H9 (cell line): ENCODE measurements around the gene ITGA11. TPM values are rescaled to one million over a fixed set of nuclear protein-coding genes. Genes with fewer than 3 reads are reported as not detected.

Source experiments
- DNase-seq: peaks from one replicate; pipeline ENCODE4 v3.0.0-alpha.2; 2017
- H2AFZ ChIP-seq: one replicate; pipeline ENCODE4 v1.6.1; 2013; ENCODE audit warnings: mild to moderate bottlenecking, low read length, control low read depth, moderate library complexity
- H2AK5ac ChIP-seq: 2 replicates; pipeline ENCODE4 v1.6.1; 2013; ENCODE audit warnings: low read length, control low read depth, mixed read lengths; ENCODE audit not compliant: insufficient read length
- H2BK120ac ChIP-seq: one replicate; pipeline ENCODE4 v1.6.1; 2013; ENCODE audit warnings: low read depth, mild to moderate bottlenecking, low read length, control low read depth, inconsistent platforms; ENCODE audit not compliant: poor library complexity, severe bottlenecking
- H2BK12ac ChIP-seq: 2 replicates; pipeline ENCODE4 v1.6.1; 2013; ENCODE audit warnings: low read length, control low read depth, mixed read lengths, low read depth; ENCODE audit not compliant: insufficient read length
- H2BK15ac ChIP-seq: 2 replicates; pipeline ENCODE4 v1.6.1; 2013; ENCODE audit warnings: low read depth, low read length, control low read depth
- H2BK20ac ChIP-seq: one replicate; pipeline ENCODE4 v1.6.1; 2013; ENCODE audit warnings: low read depth, mild to moderate bottlenecking, low read length, control low read depth, inconsistent platforms; ENCODE audit not compliant: poor library complexity, severe bottlenecking
- H2BK5ac ChIP-seq: 2 replicates; pipeline ENCODE4 v1.6.1; 2013; ENCODE audit warnings: low read length, control low read depth, mixed read lengths; ENCODE audit not compliant: insufficient read length
- H3K14ac ChIP-seq: 2 replicates; pipeline ENCODE4 v1.6.1; 2013; ENCODE audit warnings: low read length, control low read depth; ENCODE audit not compliant: insufficient read depth
- H3K18ac ChIP-seq: 2 replicates; pipeline ENCODE4 v1.6.1; 2013; ENCODE audit warnings: low read depth, mild to moderate bottlenecking, mixed read lengths, low read length, control low read depth; ENCODE audit not compliant: insufficient read length
- H3K23ac ChIP-seq: 2 replicates; pipeline ENCODE4 v1.6.1; 2013; ENCODE audit warnings: low read length, control low read depth, mixed read lengths, low read depth; ENCODE audit not compliant: insufficient read length
- H3K23me2 ChIP-seq: 2 replicates; pipeline ENCODE4 v1.6.1; 2013; ENCODE audit warnings: low read depth, mild to moderate bottlenecking, mixed read lengths, low read length, control low read depth; ENCODE audit not compliant: insufficient read length, poor library complexity, severe bottlenecking
- H3K27ac ChIP-seq: 2 replicates; pipeline ENCODE4 v1.5.1; 2013; ENCODE audit warnings: low read length, control low read depth, mixed read lengths, low read depth; ENCODE audit not compliant: insufficient read length
- H3K27me3 ChIP-seq: 2 replicates; pipeline ENCODE4 v1.6.1; 2013; ENCODE audit warnings: low read length, control low read depth, inconsistent platforms; ENCODE audit not compliant: insufficient read depth
- H3K4ac ChIP-seq: 2 replicates; pipeline ENCODE4 v1.6.1; 2013; ENCODE audit warnings: low read depth, mild to moderate bottlenecking, control low read depth, inconsistent platforms, low read length, moderate library complexity
- H3K4me1 ChIP-seq: 2 replicates; pipeline ENCODE4 v1.6.1; 2013; ENCODE audit warnings: low read length, control low read depth, inconsistent platforms; ENCODE audit not compliant: insufficient read depth
- H3K4me2 ChIP-seq: 2 replicates; pipeline ENCODE4 v1.6.1; 2013; ENCODE audit warnings: low read length, control low read depth, mixed read lengths; ENCODE audit not compliant: insufficient read length, insufficient read depth
- H3K56ac ChIP-seq: 2 replicates; pipeline ENCODE4 v1.6.1; 2013; ENCODE audit warnings: low read depth, mild to moderate bottlenecking, mixed read lengths, low read length, control low read depth; ENCODE audit not compliant: insufficient read length
- H3K79me1 ChIP-seq: 2 replicates; pipeline ENCODE4 v1.6.1; 2013; ENCODE audit warnings: low read depth, mild to moderate bottlenecking, moderate library complexity, low read length, control low read depth, inconsistent platforms; ENCODE audit not compliant: insufficient read depth, poor library complexity, severe bottlenecking
- H3K79me2 ChIP-seq: 2 replicates; pipeline ENCODE4 v1.6.1; 2013; ENCODE audit warnings: low read length, control low read depth, inconsistent platforms; ENCODE audit not compliant: insufficient read depth
- H3K9ac ChIP-seq: 2 replicates; pipeline ENCODE4 v1.6.1; 2013; ENCODE audit warnings: low read length, control low read depth, mixed read lengths; ENCODE audit not compliant: insufficient read length; ENCODE audit errors: extremely low read depth
- H3K9me3 ChIP-seq: one replicate; pipeline ENCODE4 v1.6.1; 2013; ENCODE audit warnings: low read depth, low read length, inconsistent platforms; ENCODE audit not compliant: control insufficient read depth
- H3T11ph ChIP-seq: one replicate; pipeline ENCODE4 v1.6.1; 2013; ENCODE audit warnings: mild to moderate bottlenecking, low read length, control low read depth, inconsistent platforms
- H4K20me1 ChIP-seq: one replicate; pipeline ENCODE4 v1.6.1; 2013; ENCODE audit not compliant: control insufficient read depth, insufficient read length, insufficient read depth
- H4K5ac ChIP-seq: 2 replicates; pipeline ENCODE4 v1.6.1; 2013; ENCODE audit warnings: low read depth, mild to moderate bottlenecking, mixed read lengths, low read length, control low read depth; ENCODE audit not compliant: insufficient read length
- H4K8ac ChIP-seq: replicated peaks from 2 replicates; pipeline ENCODE4 v1.6.1; 2013; ENCODE audit warnings: low read length, control low read depth, mixed read lengths, low read depth; ENCODE audit not compliant: insufficient read length
- H4K91ac ChIP-seq: 2 replicates; pipeline ENCODE4 v1.6.1; 2013; ENCODE audit warnings: low read depth, mild to moderate bottlenecking, moderate library complexity, mixed read lengths, low read length, control low read depth; ENCODE audit not compliant: insufficient read length
- H3K27ac Mint-ChIP-seq, 3 experiments: 2 replicates in 2 of 3; 3 replicates in 1 of 3; pipeline ENCODE4 v1.8.0; 2020 to 2021; ENCODE audit warnings: mixed read lengths in 3 of 3, mild to moderate bottlenecking in 1 of 3, moderate library complexity in 1 of 3
- H3K27me3 Mint-ChIP-seq: 2 replicates; pipeline ENCODE4 v1.8.0; 2021; ENCODE audit warnings: low read depth, mild to moderate bottlenecking, moderate library complexity, mixed read lengths
- H3K36me3 Mint-ChIP-seq, 3 experiments: 2 replicates in 2 of 3; 3 replicates in 1 of 3; pipeline ENCODE4 v1.8.0; 2020 to 2021; ENCODE audit warnings: low read depth in 3 of 3, mixed read lengths in 3 of 3; ENCODE audit not compliant: insufficient read depth in 1 of 3
- H3K4me1 Mint-ChIP-seq, 2 experiments: 2 replicates each; pipeline ENCODE4 v1.8.0; 2020; ENCODE audit warnings: mixed read lengths in 2 of 2
- H3K4me3 Mint-ChIP-seq, 2 experiments: 2 replicates in 1 of 2; 3 replicates in 1 of 2; pipeline ENCODE4 v1.8.0; 2020 to 2021; ENCODE audit warnings: mild to moderate bottlenecking in 2 of 2, mixed read lengths in 2 of 2, moderate library complexity in 1 of 2
- H3K9me3 Mint-ChIP-seq, 2 experiments: 2 replicates in 1 of 2; 3 replicates in 1 of 2; pipeline ENCODE4 v1.8.0; 2020; ENCODE audit warnings: mild to moderate bottlenecking in 2 of 2, mixed read lengths in 2 of 2, moderate library complexity in 1 of 2
- CTCF ChIP-seq: fragments of 200-600 bp; sonication (generic); conservative IDR thresholded peaks from 3 replicates; pipeline ENCODE4 v1.8.0; 2021; ENCODE audit warnings: antibody characterized with exemption, mild to moderate bottlenecking
- WGBS: extraction: QIAGEN DNeasy Blood & Tissue Kit; methylation state at CpG from one replicate; pipeline ENCODE4 v1.1.7; 2013; ENCODE audit warnings: missing lambda C conversion rate, low lambda C conversion rate, mixed read lengths; ENCODE audit not compliant: insufficient read length; ENCODE audit errors: extremely low coverage; 5-methylcytosine and 5-hydroxymethylcytosine counted together
- total RNA-seq: library from RNA; stranded (reverse); gene quantifications from 2 replicates; pipeline ENCODE4 v1.2.1, GENCODE V29; 2021

ITGA11 gene
- total RNA-seq, 1 experiment from 2014 or later: 0.07 TPM

- H3K27ac ChIP-seq: no peak overlapping the region
- DNase-seq: no peak
These were observed 10.9 kb upstream of the ITGA11 start for GRCh38 chr15:68442903-68443302.

More at GRCh38 chr15:68442903-68443302, 10.9 kb upstream of the ITGA11 start:
- Histone ChIP-seq H2AFZ (no peak overlapping the region), H3K79me2 (no peaks in the 10 kb centered on the region), H3K9me3 (no peaks in the 10 kb centered on the region), H3K4me2 (no peak overlapping the region), H4K8ac (no peak overlapping the region), H3T11ph (no peak overlapping the region), H4K5ac (no peak overlapping the region), H3K79me1 (no peaks in the 10 kb centered on the region), H3K14ac (no peak overlapping the region), H4K91ac (no peak overlapping the region), H2BK5ac (no peak overlapping the region), H2AK5ac (no peak overlapping the region), H3K56ac (no peak overlapping the region), H3K4ac (no peak overlapping the region), H2BK20ac (no peak overlapping the region), H3K18ac (no peak overlapping the region), H2BK12ac (no peak overlapping the region), H3K23ac (no peak overlapping the region), H3K9ac (no peak overlapping the region), H2BK15ac (no peak overlapping the region), H4K20me1 (no peaks in the 10 kb centered on the region), H3K27me3 (0 out of 2 replicates have a peak, but pooled peaks cover 2% of the 10 kb centered on the region), H3K23me2 (no peaks in the 10 kb centered on the region), H3K4me1 (no peaks in the 10 kb centered on the region), H2BK120ac (no peak overlapping the region)
- no CpG with 5 or more reads among the region's 2 CpGs for WGBS
- Mint-ChIP-seq H3K27me3 (peaks cover 40% of the 10 kb centered on the region), H3K4me1 (peaks cover 0 to 3% of the 10 kb centered on the region in 2 experiments; a peak in 1 of 4 replicates), H3K9me3 (peaks cover 0 to 2% of the 10 kb centered on the region in 2 experiments; a peak in 1 of 5 replicates), H3K36me3 (no peaks in the 10 kb centered on the region), H3K27ac (no peak overlapping the region), H3K4me3 (no peak overlapping the region)
- no peak for TF ChIP-seq CTCF
